HepG2 (cell line): Measurements from ENCODE around the gene PRR9. TPM values are rescaled to one million over a fixed set of nuclear protein-coding genes. Genes with fewer than 3 reads are reported as not detected.

Experiments
- ATAC-seq: fragments of 200-7000 bp; cut with Tn5 transposase; 3 replicates; pipeline ENCODE4 v1.9.1; 2020; ENCODE audit warnings: mild to moderate bottlenecking, moderate library complexity
- Bru-seq: library from RNA; stranded (reverse); fragments of 400-500 nt; gene quantifications from one replicate; lab custom pipeline; 2021; lab: Mats Ljungman, UMichigan
- BruChase-seq, 2 experiments: library from RNA; stranded (reverse); fragments of 400-500 nt; gene quantifications; one replicate each; lab custom pipeline; 2021; lab: Mats Ljungman, UMichigan
- BruUV-seq: library from RNA; stranded (reverse); fragments of 400-500 nt; replicated peaks from 2 replicates; lab custom pipeline; 2021; lab: Mats Ljungman, UMichigan
- CTCF ChIA-PET: fragments of 300-600 bp; formaldehyde crosslinking; extraction: SDS; loops from one replicate; lab custom pipeline; 2021; ENCODE audit warnings: low total read pairs, inconsistent platforms, low intra/inter-chr PET ratio; lab: Yijun Ruan, JAX
- POLR2A ChIA-PET: fragments of 350-600 bp; sonication (Branson Sonifier 250); formaldehyde crosslinking; loops from one replicate; lab custom pipeline; 2020; ENCODE audit warnings: antibody characterized with exemption, inconsistent platforms; lab: Yijun Ruan, JAX
- DNase-seq: peaks from one replicate; pipeline ENCODE4 v3.0.0-alpha.2; 2015; ENCODE audit warnings: low spot score
- FAIRE-seq: peaks from 3 replicates; lab custom pipeline; 2011; peaks lifted over from hg19 to GRCh38; lab: Jason Lieb, UNC
- H2AFZ ChIP-seq: one replicate; pipeline ENCODE4 v1.6.1; 2011; ENCODE audit warnings: low read length, inconsistent platforms
- H3K27ac ChIP-seq: fragments of 300-600 bp; 3 replicates; pipeline ENCODE4 v1.8.0; 2011; ENCODE audit warnings: mixed run types, mild to moderate bottlenecking, mixed read lengths, low read length, inconsistent platforms; ENCODE audit not compliant: insufficient read depth; ENCODE audit errors: extremely low read length
- H3K27me3 ChIP-seq, 2 experiments: fragments of 200-600 bp in 1 of 2; 2 replicates in 1 of 2; 3 replicates in 1 of 2; pipeline versions ENCODE4 v1.6.0 to v1.8.0; 2011; ENCODE audit warnings: low read length in 2 of 2, mild to moderate bottlenecking in 2 of 2, moderate library complexity in 2 of 2, inconsistent platforms in 1 of 2; ENCODE audit not compliant: insufficient read depth in 2 of 2, control insufficient read depth in 1 of 2
- H3K36me3 ChIP-seq, 2 experiments: fragments of 200-600 bp in 1 of 2; replicated peaks in 1 of 2; 2 replicates in 1 of 2; 3 replicates in 1 of 2; pipeline versions ENCODE4 v1.5.1 to v1.8.0; 2011; ENCODE audit warnings: low read length in 2 of 2, inconsistent platforms in 1 of 2; ENCODE audit not compliant: insufficient read depth in 2 of 2, control insufficient read depth in 1 of 2
- H3K4me1 ChIP-seq: 2 replicates; pipeline ENCODE4 v1.5.1; 2012; ENCODE audit warnings: low read length, inconsistent platforms; ENCODE audit not compliant: insufficient read depth
- H3K4me2 ChIP-seq: 2 replicates; pipeline ENCODE4 v1.6.0; 2011; ENCODE audit warnings: low read depth, low read length, inconsistent platforms
- H3K4me3 ChIP-seq, 3 experiments: fragments of 200-600 bp in 1 of 3; sonication (generic), shearing (Covaris generic) in 1 of 3; replicated peaks in 1 of 3; 2 replicates each; pipeline ENCODE4 v1.5.1; 2011 to 2016; ENCODE audit warnings: low read length in 3 of 3, inconsistent platforms in 2 of 3, low read depth in 2 of 3, mild to moderate bottlenecking in 2 of 3, control low read depth in 1 of 3, mixed read lengths in 1 of 3; ENCODE audit not compliant: insufficient read depth in 1 of 3
- H3K79me2 ChIP-seq: one replicate; pipeline ENCODE4 v1.6.1; 2011; ENCODE audit warnings: low read length, inconsistent platforms; ENCODE audit not compliant: insufficient read depth
- H3K9ac ChIP-seq: 2 replicates; pipeline ENCODE4 v1.6.0; 2011; ENCODE audit warnings: mild to moderate bottlenecking, low read depth, low read length, inconsistent platforms; ENCODE audit not compliant: insufficient read depth
- H3K9me3 ChIP-seq: 2 replicates; pipeline ENCODE4 v1.5.1; 2012; ENCODE audit warnings: mild to moderate bottlenecking, low read length
- H4K20me1 ChIP-seq: 2 replicates; pipeline ENCODE4 v1.6.0; 2011; ENCODE audit warnings: inconsistent platforms, mild to moderate bottlenecking, low read length, moderate library complexity; ENCODE audit not compliant: insufficient read depth
- DR1 ChIP-seq: sonication (generic); formaldehyde crosslinking; IDR thresholded peaks from 2 replicates; pipeline ENCODE4 v1.8.0; 2021; ENCODE audit warnings: mild to moderate bottlenecking, missing genetic modification reagents, inconsistent platforms
- RAD21 ChIP-seq: fragments of 450-650 bp; formaldehyde crosslinking; IDR thresholded peaks from 2 replicates; pipeline ENCODE4 v1.5.0; 2020; ENCODE audit warnings: mild to moderate bottlenecking
- SMYD3 ChIP-seq: sonication (generic); formaldehyde crosslinking; IDR thresholded peaks from 2 replicates; pipeline ENCODE4 v1.8.1; 2023; ENCODE audit warnings: mild to moderate bottlenecking, missing genetic modification reagents
- SRSF4 ChIP-seq: fragments of 200-400 bp; formaldehyde crosslinking; IDR thresholded peaks from one replicate; pipeline ENCODE4 v1.6.1; 2018; ENCODE audit warnings: mild to moderate bottlenecking, low read depth, low read length, moderate library complexity; ENCODE audit not compliant: poor library complexity, severe bottlenecking
- ZNF205 ChIP-seq: IDR thresholded peaks from 2 replicates; pipeline ENCODE4 v1.6.1; 2018; ENCODE audit warnings: missing biosample characterization, missing genetic modification reagents
- ZNF501 ChIP-seq: sonication (generic); formaldehyde crosslinking; IDR thresholded peaks from 2 replicates; pipeline ENCODE4 v1.5.1; 2020; ENCODE audit warnings: mild to moderate bottlenecking, moderate library complexity, missing genetic modification reagents
- ZNF639 ChIP-seq: conservative IDR thresholded peaks from 2 replicates; pipeline ENCODE4 v1.6.1; 2018; ENCODE audit warnings: missing genetic modification reagents
- ZNF678 ChIP-seq: sonication (generic); formaldehyde crosslinking; IDR thresholded peaks from 2 replicates; pipeline ENCODE4 v1.4.0; 2020; ENCODE audit warnings: mild to moderate bottlenecking, missing genetic modification reagents
- ZNF687 ChIP-seq: sonication (generic); formaldehyde crosslinking; IDR thresholded peaks from 2 replicates; pipeline ENCODE4 v1.5.1; 2020; ENCODE audit warnings: mild to moderate bottlenecking, missing genetic modification reagents, moderate library complexity
- WGBS: methylation state at CpG from one replicate; pipeline ENCODE4 v1.1.6; 2017; ENCODE audit warnings: low lambda C conversion rate; 5-methylcytosine and 5-hydroxymethylcytosine counted together
- in situ Hi-C: cut with HindIII; loops from 2 replicates; pipeline ENCODE4 v1.10.0; 2017; ENCODE audit warnings: low pct_unique_long_range_greater_than_20kb; ENCODE audit not compliant: extremely low pct_ligation_motif_present
- intact Hi-C: fragments of 100-400 bp; cut with micrococcal nuclease; formaldehyde crosslinking; loops from one replicate; pipeline ENCODE4 v1.10.0; 2022; ENCODE audit not compliant: unreplicated experiment
- long read RNA-seq, 2 experiments: library from RNA in 1 of 2; library from polyadenylated mRNA in 1 of 2; stranded (forward) in 1 of 2; unstranded in 1 of 2; transcript quantifications; one replicate each; pipeline ENCODE4 v2.0.0, GENCODE V29; 2019 to 2022
- polyA minus RNA-seq, 3 experiments: library from RNA; depleted of rRNA, polyadenylated mRNA; stranded (reverse); fragments of >200 nt; gene quantifications; 2 replicates each; pipeline ENCODE4 v1.2.3, GENCODE V29; 2011; ENCODE audit warnings: low replicate concordance in 1 of 3
- polyA plus RNA-seq, 8 experiments: library from polyadenylated mRNA; depleted of rRNA in 3 of 8; stranded (reverse) in 7 of 8; unstranded in 1 of 8; fragments of >200 nt; fragmentation: Illumina TruSeq in 4 of 8; extraction: Trizol in 4 of 8; gene quantifications; 2 replicates each; pipeline versions ENCODE4 v1.2.1 to v1.2.3, GENCODE V29; 2011 to 2016; ENCODE audit warnings: low read depth in 4 of 8, missing spikeins in 1 of 8, mixed read lengths in 1 of 8; ENCODE audit not compliant: insufficient read depth in 1 of 8
- total RNA-seq, 5 experiments: library from RNA; depleted of rRNA; stranded (reverse); fragments of >200 nt; fragmentation: Illumina TruSeq; extraction: Trizol; gene quantifications; 2 replicates each; pipeline ENCODE4 v1.2.3, GENCODE V29; 2016; ENCODE audit warnings: low read depth in 1 of 5

PRR9 gene
- total RNA-seq (2016; rRNA removed; fragmentation: Illumina TruSeq; extraction: Trizol) (not detected in 2 replicates), polyA plus RNA-seq (2011; rRNA removed) (not detected in 2 replicates), polyA minus RNA-seq (2011; rRNA and poly(A)+ RNA removed; ENCODE audit: low replicate concordance) (not detected in 2 replicates), Bru-seq, nascent RNA (not detected), BruChase-seq, experiment 1, labeled RNA remaining after a 6-hour chase (not detected), BruChase-seq, experiment 2, labeled RNA remaining after a 2-hour chase (not detected)
- total RNA-seq (2016; cell fraction: cytosol; rRNA removed; fragmentation: Illumina TruSeq; extraction: Trizol; ENCODE audit: low read depth), result not detected in 2 replicates
- total RNA-seq (2016; cell fraction: insoluble cytoplasmic fraction; rRNA removed; fragmentation: Illumina TruSeq; extraction: Trizol), result not detected in 2 replicates
- not detected in 2 replicates for total RNA-seq (2016; cell fraction: membrane; rRNA removed; fragmentation: Illumina TruSeq; extraction: Trizol)
- total RNA-seq (2016; cell fraction: nucleus; rRNA removed; fragmentation: Illumina TruSeq; extraction: Trizol), result not detected in 2 replicates
- not detected in 2 replicates for polyA plus RNA-seq (2011; cell fraction: cytosol; rRNA removed)
- polyA plus RNA-seq (2011; cell fraction: nucleus; rRNA removed), result not detected in 2 replicates
- not detected in 2 replicates for polyA plus RNA-seq (2012)
- not detected in 2 replicates for polyA plus RNA-seq (2016; cell fraction: cytosol; fragmentation: Illumina TruSeq; extraction: Trizol; ENCODE audit: low read depth)
- not detected in 2 replicates for polyA plus RNA-seq (2016; cell fraction: insoluble cytoplasmic fraction; fragmentation: Illumina TruSeq; extraction: Trizol; ENCODE audit: low read depth)
- not detected in 2 replicates for polyA plus RNA-seq (2016; cell fraction: membrane; fragmentation: Illumina TruSeq; extraction: Trizol; ENCODE audit: low read depth)
- not detected in 2 replicates for polyA plus RNA-seq (2016; cell fraction: nucleus; fragmentation: Illumina TruSeq; extraction: Trizol; ENCODE audit: insufficient read depth, low read depth)
- polyA minus RNA-seq (2011; cell fraction: cytosol; rRNA and poly(A)+ RNA removed), result not detected in 2 replicates
- polyA minus RNA-seq (2011; cell fraction: nucleus; rRNA and poly(A)+ RNA removed), result not detected in 2 replicates
- long read RNA-seq, experiment 1, result 0 reads
- long read RNA-seq, experiment 2, result 0 reads

- BruUV-seq, result no TSS peak
- H3K4me1 ChIP-seq, result no peaks in the 10 kb centered on the region
- CTCF ChIA-PET, result no interaction called here
- in situ Hi-C loops, result no loop called here
- H4K20me1 ChIP-seq, result no peaks in the 10 kb centered on the region
- ATAC-seq, result no peak
- no peaks in the 10 kb centered on the region for H3K9me3 ChIP-seq
- no peak within 1 kb of the TSS for H3K4me3 ChIP-seq
- POLR2A ChIA-PET, result no interaction called here
- H3K79me2 ChIP-seq, result no peaks in the 10 kb centered on the region
- TF ChIP-seq ZNF205 (CRISPR knock-in tag) (no peak), DR1 (CRISPR knock-in tag) (no peak), RAD21 (CRISPR knock-in tag) (no peak), ZNF678 (CRISPR knock-in tag) (no peak)
- intact Hi-C loops, result no loop called here
- H3K27ac ChIP-seq, result no peak within 1 kb of the TSS
- no peak within 1 kb of the TSS for H3K4me2 ChIP-seq
- WGBS, result no CpG with 5 or more reads among the region's 3 CpGs
- FAIRE-seq, result no peak
- no peak within 1 kb of the TSS for H3K9ac ChIP-seq
- peaks cover 0 to 2% of the 10 kb centered on the region in 2 experiments; a peak in 2 of 5 replicates for H3K27me3 ChIP-seq
- DNase-seq, result no peak
- H2AFZ ChIP-seq, result no peak within 1 kb of the TSS
- no peaks in the 10 kb centered on the region for H3K36me3 ChIP-seq
These were observed at the start of gene PRR9 for GRCh38 chr1:153217212-153217611. Gene PRR9, plus strand, starts transcription at chr1:153217584. Its CDS starts 561 bp downstream, at chr1:153218145.

GRCh38 chr1:153168686-153169085 lies 48.7 kb upstream of the PRR9 start:
- in situ Hi-C loops, result no loop called here
- BruUV-seq, result no TSS peak
- Histone ChIP-seq H3K9me3 (no peaks in the 10 kb centered on the region), H3K27me3 (no peaks in the 10 kb centered on the region), H3K4me3 (no peak overlapping the region), H3K36me3 (no peaks in the 10 kb centered on the region), H3K4me1 (no peaks in the 10 kb centered on the region), H4K20me1 (no peaks in the 10 kb centered on the region), H3K79me2 (no peaks in the 10 kb centered on the region), H3K4me2 (no peak overlapping the region), H2AFZ (no peak overlapping the region), H3K27ac (no peak overlapping the region), H3K9ac (no peak overlapping the region)
- DNase-seq, result no peak
- no peak for ATAC-seq
- ChIA-PET CTCF (no interaction called here), POLR2A (no interaction called here)
- intact Hi-C loops, result no loop called here
- FAIRE-seq, result no peak
- 0% methylated on average over 2 of the region's 2 CpGs for WGBS
- TF ChIP-seq ZNF639 (CRISPR knock-in tag) (no peak), SMYD3 (CRISPR knock-in tag) (no peak), ZNF501 (CRISPR knock-in tag) (no peak), SRSF4 (no peak), ZNF687 (CRISPR knock-in tag) (no peak)
